Neural progenitor cell (in vitro differentiated cells): Measurements from ENCODE around the gene RRBP1. TPM values are rescaled to one million over a fixed set of nuclear protein-coding genes. Genes with fewer than 3 reads are reported as not detected.

Experiments
- DNase-seq: peaks from one replicate; pipeline ENCODE4 v3.0.0-alpha.2; 2016; ENCODE audit warnings: low spot score
- H2AFZ ChIP-seq: fragments of 200-600 bp; sonication (generic); replicated peaks from 2 replicates; pipeline ENCODE4 v1.6.1; 2016; ENCODE audit warnings: antibody characterized with exemption
- H3F3A ChIP-seq: fragments of 200-600 bp; sonication (generic); 2 replicates; pipeline ENCODE4 v1.6.1; 2016; ENCODE audit warnings: antibody characterized with exemption, low read depth
- H3K27ac ChIP-seq: fragments of 200-600 bp; sonication (generic); 2 replicates; pipeline ENCODE4 v1.5.1; 2016; ENCODE audit warnings: mild to moderate bottlenecking
- H3K27me3 ChIP-seq: fragments of 200-600 bp; sonication (generic); 2 replicates; pipeline ENCODE4 v1.6.1; 2016; ENCODE audit warnings: mild to moderate bottlenecking, moderate library complexity
- H3K36me3 ChIP-seq: fragments of 200-600 bp; sonication (generic); 2 replicates; pipeline ENCODE4 v1.5.1; 2016
- H3K4me1 ChIP-seq: fragments of 200-600 bp; sonication (generic); 2 replicates; pipeline ENCODE4 v1.6.1; 2016; ENCODE audit warnings: mixed run types
- H3K4me2 ChIP-seq: fragments of 200-600 bp; sonication (generic); 2 replicates; pipeline ENCODE4 v1.6.1; 2016
- H3K4me3 ChIP-seq: fragments of 200-600 bp; sonication (generic); 2 replicates; pipeline ENCODE4 v1.5.1; 2016
- H3K79me2 ChIP-seq: fragments of 200-600 bp; sonication (generic); 2 replicates; pipeline ENCODE4 v1.6.1; 2016; ENCODE audit warnings: low read depth
- H3K9ac ChIP-seq: fragments of 200-600 bp; sonication (generic); 2 replicates; pipeline ENCODE4 v1.6.1; 2016
- H3K9me3 ChIP-seq: fragments of 200-600 bp; sonication (generic); 2 replicates; pipeline ENCODE4 v1.5.1; 2016; ENCODE audit warnings: low read depth
- H4K20me1 ChIP-seq: fragments of 200-600 bp; sonication (generic); 2 replicates; pipeline ENCODE4 v1.6.1; 2016; ENCODE audit warnings: low read depth
- H3K27ac Mint-ChIP-seq: 3 replicates; pipeline ENCODE4 v1.8.0; 2021; ENCODE audit warnings: mixed read lengths
- H3K27me3 Mint-ChIP-seq: 2 replicates; pipeline ENCODE4 v1.8.0; 2022; ENCODE audit warnings: low read depth, mild to moderate bottlenecking, inconsistent platforms, moderate library complexity, mixed read lengths; ENCODE audit not compliant: insufficient read depth
- H3K36me3 Mint-ChIP-seq: 3 replicates; pipeline ENCODE4 v1.8.0; 2021; ENCODE audit warnings: mixed read lengths
- H3K4me1 Mint-ChIP-seq: 3 replicates; pipeline ENCODE4 v1.8.0; 2021; ENCODE audit warnings: mixed read lengths
- H3K4me3 Mint-ChIP-seq: 3 replicates; pipeline ENCODE4 v1.8.0; 2021; ENCODE audit warnings: mild to moderate bottlenecking, moderate library complexity, mixed read lengths
- H3K9me3 Mint-ChIP-seq: 3 replicates; pipeline ENCODE4 v1.8.0; 2020; ENCODE audit warnings: mixed read lengths
- CTCF ChIP-seq: fragments of 200-600 bp; sonication (generic); IDR thresholded peaks from 2 replicates; pipeline ENCODE4 v1.5.1; 2017; ENCODE audit warnings: antibody characterized with exemption, mild to moderate bottlenecking
- EZH2 ChIP-seq: fragments of 200-600 bp; sonication (generic); IDR thresholded peaks from 2 replicates; pipeline ENCODE4 v1.6.1; 2017; ENCODE audit warnings: antibody characterized with exemption, mild to moderate bottlenecking, moderate library complexity
- EZH2phosphoT487 ChIP-seq: fragments of 200-600 bp; sonication (generic); IDR thresholded peaks from 2 replicates; pipeline ENCODE4 v1.6.1; 2017; ENCODE audit warnings: antibody characterized with exemption
- total RNA-seq: library from RNA; depleted of rRNA; stranded (reverse); fragments of >200 nt; gene quantifications from 2 replicates; pipeline ENCODE4 v1.2.3, GENCODE V29; 2015; ENCODE audit warnings: low replicate concordance

RRBP1 gene
- total RNA-seq, 1 donor from 2014 or later = 18.2 TPM

- H3K27ac ChIP-seq = no peak overlapping the region
- Mint-ChIP-seq H3K27me3 (peaks cover 2% of the 10 kb centered on the region), H3K9me3 (no peaks in the 10 kb centered on the region), H3K4me1 (peaks cover 9% of the 10 kb centered on the region), H3K4me3 (no peak overlapping the region), H3K36me3 (peaks cover 6% of the 10 kb centered on the region), H3K27ac (no peak overlapping the region)
- H3K9me3 ChIP-seq = no peaks in the 10 kb centered on the region
- no peaks in the 10 kb centered on the region for H3F3A ChIP-seq
- no peak for DNase-seq
- peaks cover 3% of the 10 kb centered on the region for H3K4me1 ChIP-seq
- no peak overlapping the region for H3K4me2 ChIP-seq
- no peak overlapping the region for H2AFZ ChIP-seq
- H3K27me3 ChIP-seq = no peaks in the 10 kb centered on the region
- H3K36me3 ChIP-seq = no peaks in the 10 kb centered on the region
- H3K4me3 ChIP-seq = no peak overlapping the region
- no peak for TF ChIP-seq EZH2phosphoT487
- no peak for TF ChIP-seq EZH2
- no peak for TF ChIP-seq CTCF
- peaks cover 12% of the 10 kb centered on the region for H4K20me1 ChIP-seq
- no peak overlapping the region for H3K9ac ChIP-seq
- peaks cover 85% of the 10 kb centered on the region for H3K79me2 ChIP-seq
Measured at GRCh38 chr20:17587824-17588223, 94.2 kb downstream of the RRBP1 start.

GRCh38 chr20:17587148-17587547 is 94.9 kb downstream of the RRBP1 start:
- H3F3A ChIP-seq = no peaks in the 10 kb centered on the region
- Mint-ChIP-seq H3K27ac (no peak overlapping the region), H3K9me3 (no peaks in the 10 kb centered on the region), H3K27me3 (peaks cover 2% of the 10 kb centered on the region), H3K4me3 (no peak overlapping the region), H3K4me1 (peaks cover 9% of the 10 kb centered on the region), H3K36me3 (peaks cover 4% of the 10 kb centered on the region)
- DNase-seq = no peak
- TF ChIP-seq EZH2phosphoT487 (no peak), EZH2 (no peak), CTCF (no peak)
- H3K4me3 ChIP-seq = no peak overlapping the region
- H3K9ac ChIP-seq = no peak overlapping the region
- no peak overlapping the region for H3K27ac ChIP-seq
- H3K4me2 ChIP-seq = no peak overlapping the region
- no peaks in the 10 kb centered on the region for H3K36me3 ChIP-seq
- no peak overlapping the region for H2AFZ ChIP-seq
- H3K27me3 ChIP-seq = no peaks in the 10 kb centered on the region
- H3K9me3 ChIP-seq = no peaks in the 10 kb centered on the region
- H3K79me2 ChIP-seq = peaks cover 85% of the 10 kb centered on the region
- H3K4me1 ChIP-seq = no peaks in the 10 kb centered on the region
- peaks cover 12% of the 10 kb centered on the region for H4K20me1 ChIP-seq

- H3K9ac ChIP-seq = no peak overlapping the region
- H3K27me3 ChIP-seq = no peaks in the 10 kb centered on the region
- no peak overlapping the region for H2AFZ ChIP-seq
- H4K20me1 ChIP-seq = peaks cover 14% of the 10 kb centered on the region
- DNase-seq = no peak
- Mint-ChIP-seq H3K27ac (no peak overlapping the region), H3K36me3 (peaks cover 1% of the 10 kb centered on the region), H3K9me3 (no peaks in the 10 kb centered on the region), H3K27me3 (peaks cover 2% of the 10 kb centered on the region), H3K4me3 (no peak overlapping the region), H3K4me1 (peaks cover 9% of the 10 kb centered on the region)
- H3K27ac ChIP-seq = no peak overlapping the region
- H3K4me2 ChIP-seq = no peak overlapping the region
- H3K4me1 ChIP-seq = no peaks in the 10 kb centered on the region
- no peak for TF ChIP-seq EZH2
- TF ChIP-seq CTCF = no peak
- no peak for TF ChIP-seq EZH2phosphoT487
- no peaks in the 10 kb centered on the region for H3K9me3 ChIP-seq
- H3F3A ChIP-seq = no peaks in the 10 kb centered on the region
- no peak overlapping the region for H3K4me3 ChIP-seq
- no peaks in the 10 kb centered on the region for H3K36me3 ChIP-seq
- peaks cover 84% of the 10 kb centered on the region for H3K79me2 ChIP-seq
Measured at GRCh38 chr20:17586250-17586649, 95.8 kb downstream of the RRBP1 start.

- Histone ChIP-seq H4K20me1 (peaks cover 26% of the 10 kb centered on the region), H3K79me2 (peaks cover 84% of the 10 kb centered on the region), H3F3A (no peaks in the 10 kb centered on the region), H3K9me3 (no peaks in the 10 kb centered on the region), H2AFZ (no peak overlapping the region), H3K4me1 (no peaks in the 10 kb centered on the region), H3K27me3 (no peaks in the 10 kb centered on the region), H3K27ac (no peak overlapping the region), H3K4me3 (no peak overlapping the region), H3K9ac (no peak overlapping the region), H3K36me3 (no peaks in the 10 kb centered on the region), H3K4me2 (no peak overlapping the region)
- Mint-ChIP-seq H3K27ac (no peak overlapping the region), H3K4me3 (no peak overlapping the region), H3K36me3 (peaks cover 7% of the 10 kb centered on the region), H3K27me3 (peaks cover 2% of the 10 kb centered on the region), H3K4me1 (peaks cover 3% of the 10 kb centered on the region), H3K9me3 (peaks cover 2% of the 10 kb centered on the region)
- TF ChIP-seq CTCF (no peak), EZH2phosphoT487 (no peak), EZH2 (no peak)
- no peak for DNase-seq
Measured at GRCh38 chr20:17584689-17585088, 97.4 kb downstream of the RRBP1 start.
